Bone marrow (tissue), 2 donors: Measurements from ENCODE around the gene IP6K3.

Source experiments
- DNase-seq, 2 donors: peaks; one replicate each; lab custom pipeline; 2025; lab: John Stamatoyannopoulos, UW

IP6K3 gene

DNA sequence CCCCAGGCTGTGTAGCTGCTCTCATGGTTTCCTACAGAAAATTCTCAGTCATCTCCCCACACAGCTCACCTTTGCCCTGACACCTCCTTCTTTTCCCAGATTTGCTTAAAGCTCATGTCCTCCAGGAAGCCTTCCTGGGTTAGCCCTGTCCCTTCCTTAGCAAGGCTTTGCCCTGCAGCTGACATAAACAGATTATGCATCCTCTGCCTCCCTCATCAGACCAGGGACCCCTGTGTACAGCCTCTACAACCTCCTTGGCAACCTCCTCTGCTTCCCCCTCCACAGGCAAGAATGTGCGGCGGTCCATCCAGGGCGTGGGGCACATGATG is 75.0 kb downstream of the IP6K3 start:
- DNase-seq: no peak
